ENCODE results near the gene FMR1.

Gene FMR1

GRCh38 chrX:147911192-147912022 is at the start of gene FMR1:
Gene FMR1 (plus strand): TSS chrX:147911919. CDS start chrX:147912180, 261 bp downstream.
- DNase-seq, result peak; percentile 95

- peak; percentile 10 for DNase-seq
These were observed 35.7 kb upstream of the FMR1 start for GRCh38 chrX:147875866-147876596.

GRCh38 chrX:147876849-147877646 is 34.7 kb upstream of the FMR1 start:
- no peak for DNase-seq

- DNase-seq, result no peak
These were observed 34.0 kb upstream of the FMR1 start for GRCh38 chrX:147877726-147878125.

GRCh38 chrX:147884958-147885357 is 26.8 kb upstream of the FMR1 start:
- no peak for DNase-seq

- DNase-seq, result no peak
These were observed 21.0 kb upstream of the FMR1 start for GRCh38 chrX:147890756-147891155.

GRCh38 chrX:147891896-147892295 is 19.8 kb upstream of the FMR1 start:
- no peak for DNase-seq

GRCh38 chrX:147893741-147894140 is 18.0 kb upstream of the FMR1 start:
- DNase-seq, result no peak

- DNase-seq, result no peak
These were observed 17.3 kb upstream of the FMR1 start for GRCh38 chrX:147894366-147894963.

- no peak for DNase-seq
These were observed 14.6 kb upstream of the FMR1 start for GRCh38 chrX:147897117-147897516.

GRCh38 chrX:147898951-147899350 is 12.8 kb upstream of the FMR1 start:
- no peak for DNase-seq

- DNase-seq, result no peak
These were observed 12.2 kb upstream of the FMR1 start for GRCh38 chrX:147899379-147900114.

GRCh38 chrX:147900349-147900748 is 11.4 kb upstream of the FMR1 start:
- no peak for DNase-seq

GRCh38 chrX:147901461-147902126 is 10.1 kb upstream of the FMR1 start:
- no peak for DNase-seq

- no peak for DNase-seq
These were observed 9.4 kb upstream of the FMR1 start for GRCh38 chrX:147902270-147902669.

- no peak for DNase-seq
These were observed 3.6 kb upstream of the FMR1 start for GRCh38 chrX:147908106-147908505.

- no peak for DNase-seq
These were observed 1.1 kb upstream of the FMR1 start for GRCh38 chrX:147910607-147911006.

- peak; percentile 66 for DNase-seq
These were observed 528 bp downstream of the FMR1 start for GRCh38 chrX:147912093-147912801.

- no peak for DNase-seq
These were observed 1.9 kb downstream of the FMR1 start for GRCh38 chrX:147913570-147913969.

GRCh38 chrX:147914591-147914990 is 2.9 kb downstream of the FMR1 start:
- no peak for DNase-seq

- DNase-seq, result no peak
These were observed 4.8 kb downstream of the FMR1 start for GRCh38 chrX:147916375-147916968.
